Stimulated activated CD4-positive, alpha-beta T cell treated with anti-CD3 and anti-CD28 coated beads, Interleukin-12 subunit alpha, Interleukin-12 subunit beta, amount 100 ng/mL, for 48 hours (primary cell): Measurements from ENCODE around the gene PPP1R1A.

Experiments used
- DNase-seq, 3 donors: peaks; one replicate each; pipeline ENCODE4 v3.0.0-alpha.2; 2020; ENCODE audit warnings: low read depth in 2 of 3, low spot score in 1 of 3

The PPP1R1A gene

GRCh38 chr12:54538136-54538700, 50.2 kb downstream of the PPP1R1A start:
- DNase-seq: no peak

- DNase-seq: no peak
Measured at GRCh38 chr12:54535474-54535873, 53.0 kb downstream of the PPP1R1A start.

GRCh38 chr12:54529581-54529980, 58.9 kb downstream of the PPP1R1A start:
- no peak for DNase-seq
